B cell (primary cell): ENCODE measurements around the gene APLP2. TPM values are rescaled to one million over a fixed set of nuclear protein-coding genes. Genes with fewer than 3 reads are reported as not detected.

Experiments
- ATAC-seq: fragments of 200-7000 bp; cut with Tn5 transposase; one replicate; pipeline ENCODE4 v1.10.0; 2021; ENCODE audit warnings: low read depth, mild to moderate bottlenecking, moderate number of reproducible peaks, moderate library complexity
- CTCF ChIA-PET: fragments of 350-600 bp; sonication (Branson Sonifier 250); formaldehyde crosslinking; loops from one replicate; lab custom pipeline; 2021; ENCODE audit warnings: antibody characterized with exemption, inconsistent platforms; lab: Charles Lee
- POLR2A ChIA-PET: fragments of 350-600 bp; sonication (Branson Sonifier 250); formaldehyde crosslinking; loops from one replicate; lab custom pipeline; 2021; ENCODE audit warnings: antibody characterized with exemption; lab: Charles Lee
- DNase-seq: peaks from one replicate; pipeline ENCODE4 v3.0.0; 2013
- H2AFZ ChIP-seq: 2 replicates; pipeline ENCODE4 v1.6.1; 2012; ENCODE audit warnings: mild to moderate bottlenecking, low read depth, low read length; ENCODE audit not compliant: insufficient read depth, poor library complexity, severe bottlenecking
- H3K27ac ChIP-seq, 2 donors: 1 replicate in 1 of 2; 2 replicates in 1 of 2; pipeline ENCODE4 v1.5.1; 2012 to 2013; ENCODE audit warnings: low read length in 2 of 2, mild to moderate bottlenecking in 2 of 2, moderate library complexity in 1 of 2
- H3K27me3 ChIP-seq, 4 experiments: fragments of 200-600 bp in 1 of 4; sonication (generic) in 1 of 4; replicated peaks in 1 of 4; 1 replicate in 2 of 4; 2 replicates in 2 of 4; pipeline versions ENCODE4 v1.6.1 to v1.7.0; 2013 to 2016; ENCODE audit warnings: low read length in 3 of 4, mild to moderate bottlenecking in 2 of 4, mixed read lengths in 1 of 4, moderate library complexity in 1 of 4; ENCODE audit not compliant: insufficient read depth in 4 of 4, control insufficient read depth in 3 of 4; ENCODE audit errors: control extremely low read depth in 1 of 4
- H3K36me3 ChIP-seq, 2 experiments: replicated peaks in 1 of 2; 1 replicate in 1 of 2; 2 replicates in 1 of 2; pipeline versions ENCODE4 v1.6.1 to v1.7.1; 2013; ENCODE audit warnings: low read length in 1 of 2; ENCODE audit not compliant: insufficient read depth in 2 of 2, control insufficient read depth in 1 of 2; ENCODE audit errors: control extremely low read depth in 1 of 2, extremely low read depth in 1 of 2
- H3K4me1 ChIP-seq, 2 donors: fragments of 200-600 bp in 1 of 2; sonication (generic) in 1 of 2; 1 replicate in 1 of 2; 2 replicates in 1 of 2; pipeline versions ENCODE4 v1.5.1 to v1.6.1; 2013 to 2017; ENCODE audit warnings: low read length in 2 of 2; ENCODE audit not compliant: control insufficient read depth in 2 of 2, insufficient read depth in 2 of 2
- H3K4me2 ChIP-seq: replicated peaks from 2 replicates; pipeline ENCODE3; 2012; ENCODE audit warnings: mild to moderate bottlenecking, low read depth, low read length; ENCODE audit not compliant: poor library complexity, severe bottlenecking
- H3K4me3 ChIP-seq, 5 experiments: fragments of 200-600 bp in 1 of 5; sonication (generic) in 1 of 5; 1 replicate in 3 of 5; 2 replicates in 2 of 5; pipeline versions ENCODE4 v1.5.1 to v1.7.0; 2011 to 2016; ENCODE audit warnings: low read length in 4 of 5, mild to moderate bottlenecking in 4 of 5, low read depth in 2 of 5, control low read depth in 1 of 5, moderate library complexity in 1 of 5; ENCODE audit not compliant: insufficient read depth in 1 of 5; ENCODE audit errors: control extremely low read depth in 1 of 5, extremely low read depth in 1 of 5
- H3K79me2 ChIP-seq: fragments of 200-600 bp; sonication (generic); one replicate; pipeline ENCODE4 v1.6.0; 2016; ENCODE audit warnings: low read length; ENCODE audit not compliant: control insufficient read depth, insufficient read depth
- H3K9ac ChIP-seq: fragments of 200-600 bp; sonication (generic); 2 replicates; pipeline ENCODE4 v1.6.1; 2017; ENCODE audit warnings: mild to moderate bottlenecking, low read length, moderate library complexity
- H3K9me3 ChIP-seq, 3 donors: one replicate each; pipeline versions ENCODE4 v1.6.1 to v1.7.1; 2013; ENCODE audit warnings: low read length in 2 of 3; ENCODE audit not compliant: control insufficient read depth in 2 of 3, insufficient read depth in 1 of 3; ENCODE audit errors: control extremely low read depth in 1 of 3
- H4K20me1 ChIP-seq: 2 replicates; pipeline ENCODE4 v1.6.0; 2012; ENCODE audit warnings: mild to moderate bottlenecking, low read length; ENCODE audit not compliant: insufficient read depth, control insufficient read depth, poor library complexity, severe bottlenecking
- H3K27ac Mint-ChIP-seq: one replicate; pipeline ENCODE4 v1.8.0; 2021; ENCODE audit warnings: mixed read lengths
- H3K27me3 Mint-ChIP-seq: one replicate; pipeline ENCODE4 v1.8.0; 2021; ENCODE audit warnings: mixed read lengths
- H3K4me1 Mint-ChIP-seq: one replicate; pipeline ENCODE4 v1.8.0; 2021; ENCODE audit warnings: mixed read lengths
- H3K4me3 Mint-ChIP-seq: one replicate; pipeline ENCODE4 v1.8.0; 2021; ENCODE audit warnings: mixed read lengths
- H3K9me3 Mint-ChIP-seq: one replicate; pipeline ENCODE4 v1.8.0; 2022; ENCODE audit warnings: mixed read lengths; ENCODE audit not compliant: insufficient read depth
- CTCF ChIP-seq: fragments of 200-600 bp; IDR thresholded peaks from one replicate; pipeline ENCODE4 v1.8.0; 2022; ENCODE audit warnings: antibody characterized with exemption, mild to moderate bottlenecking
- EZH2 ChIP-seq: IDR thresholded peaks from 2 replicates; pipeline ENCODE4 v1.6.1; 2012; ENCODE audit warnings: borderline replicate concordance, low read depth, mild to moderate bottlenecking, moderate library complexity, low read length; ENCODE audit not compliant: insufficient read depth, poor library complexity, severe bottlenecking
- WGBS: methylation state at CpG from one replicate; pipeline ENCODE4 v1.1.5; 2013; ENCODE audit warnings: missing lambda C conversion rate; ENCODE audit not compliant: insufficient coverage; 5-methylcytosine and 5-hydroxymethylcytosine counted together
- intact Hi-C: fragments of 100-400 bp; cut with micrococcal nuclease; formaldehyde crosslinking; loops from one replicate; pipeline ENCODE4 v1.10.0; 2022
- polyA plus RNA-seq: library from polyadenylated mRNA; depleted of rRNA; stranded (reverse); fragments of >200 nt; gene quantifications from 2 replicates; pipeline ENCODE4 v1.2.3, GENCODE V29; 2012
- total RNA-seq, 2 donors: library from RNA; stranded (reverse); fragments of 120-200 nt in 1 of 2; gene quantifications; 1 replicate in 1 of 2; 2 replicates in 1 of 2; pipeline versions ENCODE4 v1.2.3 to v1.2.4, GENCODE V29; 2013 to 2022

The APLP2 gene
- total and polyA plus RNA-seq, 2 donors (not counting 1 experiment from before 2014, with no cell fraction given) = 84.2 to 102 TPM

DNA sequence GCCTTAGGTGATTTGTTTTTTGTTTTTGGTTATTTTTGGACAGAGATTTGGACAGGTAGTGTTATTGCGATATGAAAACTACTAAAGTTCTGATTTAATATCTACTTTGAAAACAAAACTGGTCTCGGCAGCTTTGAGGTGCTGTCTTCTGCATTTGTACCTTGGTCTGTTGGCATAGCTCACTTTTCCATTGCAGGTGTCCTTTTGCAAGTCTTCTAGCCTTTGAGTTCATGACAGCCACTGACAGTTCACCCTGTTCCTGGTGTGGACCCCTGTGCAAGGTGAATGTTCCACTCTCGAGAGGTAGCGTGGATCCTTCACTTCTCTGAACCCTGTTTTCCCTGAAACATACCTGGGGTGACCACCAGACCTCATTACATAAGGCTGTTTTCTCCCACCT lies 45.0 kb downstream of the APLP2 start:
- WGBS = 90% methylated on average over 2 of the region's 4 CpGs
- Mint-ChIP-seq H3K27me3 (no peaks in the 10 kb centered on the region), H3K9me3 (no peaks in the 10 kb centered on the region), H3K27ac (peak overlapping the region; percentile 79), H3K4me1 (peaks cover 52% of the 10 kb centered on the region), H3K4me3 (peak overlapping the region; percentile 55)
- DNase-seq (no peak), ATAC-seq (no peak)
- TF ChIP-seq CTCF (no peak), EZH2 (no peak)
- H3K36me3 ChIP-seq = peaks cover 0 to 34% of the 10 kb centered on the region in 2 experiments
- no peaks in the 10 kb centered on the region for H4K20me1 ChIP-seq
- peak overlapping the region; percentile 19 to 40 for H3K27ac ChIP-seq
- no peaks in the 10 kb centered on the region for H3K27me3 ChIP-seq
- no peak overlapping the region for H3K9ac ChIP-seq
- ChIA-PET POLR2A (no interaction called here), CTCF (interaction anchor here (0.9 to 11.3 kb wide), 3 partner anchors 18 to 190 kb away, joined by 4 to 125 read pairs (median 7); no protein-coding TSS in a partner anchor)
- intact Hi-C loops = loop anchor here (5.0 kb wide), 1 partner anchor 112 kb away; the partner anchor contains the start of gene PRDM10
- no peaks in the 10 kb centered on the region for H3K9me3 ChIP-seq
- no peak overlapping the region for H2AFZ ChIP-seq
- peak overlapping the region; percentile 23 for H3K4me2 ChIP-seq
- peaks cover 48 to 59% of the 10 kb centered on the region in 2 donors for H3K4me1 ChIP-seq
- H3K4me3 ChIP-seq = no peak overlapping the region
- H3K79me2 ChIP-seq = peaks cover 37% of the 10 kb centered on the region

GRCh38 chr11:130115218-130115617 lies 45.5 kb downstream of the APLP2 start:
- no peaks in the 10 kb centered on the region for H3K9me3 Mint-ChIP-seq
- Histone ChIP-seq H3K4me1 (peaks cover 51 to 64% of the 10 kb centered on the region in 2 donors), H3K9ac (no peak overlapping the region), H2AFZ (no peak overlapping the region), H3K79me2 (peaks cover 35% of the 10 kb centered on the region), H3K36me3 (peaks cover 0 to 30% of the 10 kb centered on the region in 2 experiments), H4K20me1 (no peaks in the 10 kb centered on the region), H3K4me2 (peak overlapping the region; percentile 47), H3K27me3 (no peaks in the 10 kb centered on the region), H3K9me3 (no peaks in the 10 kb centered on the region), H3K4me3 (no peak overlapping the region), H3K27ac (peak overlapping the region in 1 of 2 donors; percentile 75)
- no peak overlapping the region for H3K27ac Mint-ChIP-seq
- POLR2A ChIA-PET = no interaction called here
- WGBS = 100% methylated on average over 1 of the region's 2 CpGs
- intact Hi-C loops = loop anchor here (5.0 kb wide), 1 partner anchor 113 kb away; the partner anchor contains the start of gene PRDM10
- H3K27me3 Mint-ChIP-seq = no peaks in the 10 kb centered on the region
- peak overlapping the region; percentile 4 for H3K4me3 Mint-ChIP-seq
- ATAC-seq (no peak), DNase-seq (no peak)
- peaks cover 57% of the 10 kb centered on the region for H3K4me1 Mint-ChIP-seq
- TF ChIP-seq CTCF (no peak), EZH2 (no peak)
- CTCF ChIA-PET = interaction anchor here (0.9 to 11.3 kb wide), 5 partner anchors 17 to 191 kb away, joined by 3 to 125 read pairs (median 4); no protein-coding TSS in a partner anchor
